ENCODE measurements around the gene EIF4B. TPM values are rescaled to one million over a fixed set of nuclear protein-coding genes. Genes with fewer than 3 reads are reported as not detected.

The EIF4B gene
- total and polyA plus RNA-seq, 2 of the 13 experiments (the other 11 are each of a cell fraction or from before 2014, with no cell fraction given): 416 to 548 TPM

DNA sequence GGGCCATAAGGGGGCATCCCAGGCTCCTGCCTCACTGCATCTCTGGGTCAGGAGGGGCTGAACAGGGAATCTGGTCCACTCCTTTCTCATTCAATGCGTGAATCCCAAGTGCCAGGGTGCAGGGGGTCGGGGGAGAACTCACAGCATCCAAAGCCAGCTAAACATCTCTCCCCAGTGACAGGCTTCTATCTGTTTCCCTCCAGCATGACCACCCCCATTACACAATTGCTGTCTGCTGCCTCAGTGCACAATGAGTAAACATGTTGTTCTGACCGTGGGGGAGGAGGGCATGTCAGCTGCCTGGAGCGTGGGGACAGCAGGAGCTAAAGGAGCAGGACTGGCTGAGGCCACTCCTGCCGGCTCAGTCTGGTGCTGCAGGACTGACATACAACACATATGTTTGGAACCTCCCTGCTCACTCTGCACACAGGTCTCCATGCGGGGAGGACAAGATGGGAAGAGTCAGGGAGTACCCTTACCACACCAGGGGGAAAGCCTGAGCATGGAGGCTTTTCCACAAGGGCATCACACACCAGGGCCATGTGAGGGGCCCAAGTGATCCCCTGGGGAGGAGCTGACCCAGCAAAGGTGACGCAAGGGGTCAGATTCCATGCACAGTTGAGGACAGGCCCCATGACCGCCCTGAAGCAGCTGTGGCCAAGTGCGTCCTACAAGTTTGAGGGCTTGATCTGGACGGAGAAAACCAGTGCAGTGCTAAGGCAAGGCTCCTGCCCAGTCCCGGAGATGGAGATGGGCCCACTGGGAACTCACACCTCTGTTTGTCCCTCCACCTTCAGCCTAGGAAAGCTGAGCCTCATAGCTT lies 45.0 kb downstream of the EIF4B start (continued):
- TF ChIP-seq, protein P1, sequence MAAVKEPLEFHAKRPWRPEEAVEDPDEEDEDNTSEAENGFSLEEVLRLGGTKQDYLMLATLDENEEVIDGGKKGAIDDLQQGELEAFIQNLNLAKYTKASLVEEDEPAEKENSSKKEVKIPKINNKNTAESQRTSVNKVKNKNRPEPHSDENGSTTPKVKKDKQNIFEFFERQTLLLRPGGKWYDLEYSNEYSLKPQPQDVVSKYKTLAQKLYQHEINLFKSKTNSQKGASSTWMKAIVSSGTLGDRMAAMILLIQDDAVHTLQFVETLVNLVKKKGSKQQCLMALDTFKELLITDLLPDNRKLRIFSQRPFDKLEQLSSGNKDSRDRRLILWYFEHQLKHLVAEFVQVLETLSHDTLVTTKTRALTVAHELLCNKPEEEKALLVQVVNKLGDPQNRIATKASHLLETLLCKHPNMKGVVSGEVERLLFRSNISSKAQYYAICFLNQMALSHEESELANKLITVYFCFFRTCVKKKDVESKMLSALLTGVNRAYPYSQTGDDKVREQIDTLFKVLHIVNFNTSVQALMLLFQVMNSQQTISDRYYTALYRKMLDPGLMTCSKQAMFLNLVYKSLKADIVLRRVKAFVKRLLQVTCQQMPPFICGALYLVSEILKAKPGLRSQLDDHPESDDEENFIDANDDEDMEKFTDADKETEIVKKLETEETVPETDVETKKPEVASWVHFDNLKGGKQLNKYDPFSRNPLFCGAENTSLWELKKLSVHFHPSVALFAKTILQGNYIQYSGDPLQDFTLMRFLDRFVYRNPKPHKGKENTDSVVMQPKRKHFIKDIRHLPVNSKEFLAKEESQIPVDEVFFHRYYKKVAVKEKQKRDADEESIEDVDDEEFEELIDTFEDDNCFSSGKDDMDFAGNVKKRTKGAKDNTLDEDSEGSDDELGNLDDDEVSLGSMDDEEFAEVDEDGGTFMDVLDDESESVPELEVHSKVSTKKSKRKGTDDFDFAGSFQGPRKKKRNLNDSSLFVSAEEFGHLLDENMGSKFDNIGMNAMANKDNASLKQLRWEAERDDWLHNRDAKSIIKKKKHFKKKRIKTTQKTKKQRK (IDR thresholded peaks at IDR 0.05; ENCODE audit: low read length): no peak
- TF ChIP-seq, protein P2, sequence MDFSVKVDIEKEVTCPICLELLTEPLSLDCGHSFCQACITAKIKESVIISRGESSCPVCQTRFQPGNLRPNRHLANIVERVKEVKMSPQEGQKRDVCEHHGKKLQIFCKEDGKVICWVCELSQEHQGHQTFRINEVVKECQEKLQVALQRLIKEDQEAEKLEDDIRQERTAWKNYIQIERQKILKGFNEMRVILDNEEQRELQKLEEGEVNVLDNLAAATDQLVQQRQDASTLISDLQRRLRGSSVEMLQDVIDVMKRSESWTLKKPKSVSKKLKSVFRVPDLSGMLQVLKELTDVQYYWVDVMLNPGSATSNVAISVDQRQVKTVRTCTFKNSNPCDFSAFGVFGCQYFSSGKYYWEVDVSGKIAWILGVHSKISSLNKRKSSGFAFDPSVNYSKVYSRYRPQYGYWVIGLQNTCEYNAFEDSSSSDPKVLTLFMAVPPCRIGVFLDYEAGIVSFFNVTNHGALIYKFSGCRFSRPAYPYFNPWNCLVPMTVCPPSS (IDR thresholded peaks at IDR 0.05): no peak
- TF ChIP-seq ATRX (CRISPR knock-in tag; IDR thresholded peaks at IDR 0.05; ENCODE audit: borderline replicate concordance) (no peak), ZNF549 (CRISPR knock-in tag; IDR thresholded peaks at IDR 0.05) (no peak), ZNF589 (CRISPR knock-in tag; conservative IDR thresholded peaks at IDR 0.05) (no peak), ZNF451 (CRISPR knock-in tag; IDR thresholded peaks at IDR 0.05) (no peak), HES4 (CRISPR knock-in tag; IDR thresholded peaks at IDR 0.05; ENCODE audit: borderline replicate concordance) (no peak), CHD2 (IDR thresholded peaks at IDR 0.05; ENCODE audit: low read depth, low read length) (no peak), ZNF841 (CRISPR knock-in tag; IDR thresholded peaks at IDR 0.05; ENCODE audit: borderline replicate concordance) (no peak), NCOA2 (CRISPR knock-in tag; IDR thresholded peaks at IDR 0.05) (no peak), TAF1 (CRISPR knock-in tag; IDR thresholded peaks at IDR 0.05) (no peak), ZNF350 (CRISPR knock-in tag; IDR thresholded peaks at IDR 0.05; ENCODE audit: borderline replicate concordance, low read depth) (peak; percentile 81; the same call in 1 of the 2 replicates), ZNF205 (CRISPR knock-in tag; IDR thresholded peaks at IDR 0.05) (no peak), HOXD1 (CRISPR knock-in tag; IDR thresholded peaks at IDR 0.05) (no peak), ZNF260 (CRISPR knock-in tag; IDR thresholded peaks at IDR 0.05; ENCODE audit: borderline replicate concordance, low read depth) (no peak), MEIS1 (CRISPR knock-in tag; IDR thresholded peaks at IDR 0.05; ENCODE audit: borderline replicate concordance) (no peak; the same call in 1 of the 2 replicates), ZNF256 (CRISPR knock-in tag; conservative IDR thresholded peaks at IDR 0.05) (no peak), SIX4 (CRISPR knock-in tag; IDR thresholded peaks at IDR 0.05) (0 out of 2 replicates have a peak, but pooled peaks have one; percentile 19)
- TF ChIP-seq, protein P3, sequence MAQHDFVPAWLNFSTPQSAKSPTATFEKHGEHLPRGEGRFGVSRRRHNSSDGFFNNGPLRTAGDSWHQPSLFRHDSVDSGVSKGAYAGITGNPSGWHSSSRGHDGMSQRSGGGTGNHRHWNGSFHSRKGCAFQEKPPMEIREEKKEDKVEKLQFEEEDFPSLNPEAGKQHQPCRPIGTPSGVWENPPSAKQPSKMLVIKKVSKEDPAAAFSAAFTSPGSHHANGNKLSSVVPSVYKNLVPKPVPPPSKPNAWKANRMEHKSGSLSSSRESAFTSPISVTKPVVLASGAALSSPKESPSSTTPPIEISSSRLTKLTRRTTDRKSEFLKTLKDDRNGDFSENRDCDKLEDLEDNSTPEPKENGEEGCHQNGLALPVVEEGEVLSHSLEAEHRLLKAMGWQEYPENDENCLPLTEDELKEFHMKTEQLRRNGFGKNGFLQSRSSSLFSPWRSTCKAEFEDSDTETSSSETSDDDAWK (CRISPR knock-in tag; IDR thresholded peaks at IDR 0.05): no peak
- TF ChIP-seq, protein P4, sequence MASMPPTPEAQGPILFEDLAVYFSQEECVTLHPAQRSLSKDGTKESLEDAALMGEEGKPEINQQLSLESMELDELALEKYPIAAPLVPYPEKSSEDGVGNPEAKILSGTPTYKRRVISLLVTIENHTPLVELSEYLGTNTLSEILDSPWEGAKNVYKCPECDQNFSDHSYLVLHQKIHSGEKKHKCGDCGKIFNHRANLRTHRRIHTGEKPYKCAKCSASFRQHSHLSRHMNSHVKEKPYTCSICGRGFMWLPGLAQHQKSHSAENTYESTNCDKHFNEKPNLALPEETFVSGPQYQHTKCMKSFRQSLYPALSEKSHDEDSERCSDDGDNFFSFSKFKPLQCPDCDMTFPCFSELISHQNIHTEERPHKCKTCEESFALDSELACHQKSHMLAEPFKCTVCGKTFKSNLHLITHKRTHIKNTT (CRISPR knock-in tag; IDR thresholded peaks at IDR 0.05): no peak
- TF ChIP-seq, protein P5, sequence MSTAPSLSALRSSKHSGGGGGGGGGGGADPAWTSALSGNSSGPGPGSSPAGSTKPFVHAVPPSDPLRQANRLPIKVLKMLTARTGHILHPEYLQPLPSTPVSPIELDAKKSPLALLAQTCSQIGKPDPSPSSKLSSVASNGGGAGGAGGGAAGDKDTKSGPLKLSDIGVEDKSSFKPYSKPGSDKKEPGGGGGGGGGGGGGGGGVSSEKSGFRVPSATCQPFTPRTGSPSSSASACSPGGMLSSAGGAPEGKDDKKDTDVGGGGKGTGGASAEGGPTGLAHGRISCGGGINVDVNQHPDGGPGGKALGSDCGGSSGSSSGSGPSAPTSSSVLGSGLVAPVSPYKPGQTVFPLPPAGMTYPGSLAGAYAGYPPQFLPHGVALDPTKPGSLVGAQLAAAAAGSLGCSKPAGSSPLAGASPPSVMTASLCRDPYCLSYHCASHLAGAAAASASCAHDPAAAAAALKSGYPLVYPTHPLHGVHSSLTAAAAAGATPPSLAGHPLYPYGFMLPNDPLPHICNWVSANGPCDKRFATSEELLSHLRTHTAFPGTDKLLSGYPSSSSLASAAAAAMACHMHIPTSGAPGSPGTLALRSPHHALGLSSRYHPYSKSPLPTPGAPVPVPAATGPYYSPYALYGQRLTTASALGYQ (CRISPR knock-in tag; IDR thresholded peaks at IDR 0.05): no peak
